Large intestine (tissue), 12 donors: ENCODE data around the gene ZNF567. TPM values are rescaled to one million over a fixed set of nuclear protein-coding genes. Genes with fewer than 3 reads are reported as not detected.

Source experiments
- DNase-seq, 2 donors: peaks; one replicate each; pipeline versions ENCODE4 v3.0.0 to v3.0.0-alpha.2; 2013
- H3K27ac ChIP-seq: one replicate; pipeline ENCODE4 v1.5.1; 2013; ENCODE audit warnings: low read length
- H3K27me3 ChIP-seq: 2 replicates; pipeline ENCODE4 v1.6.1; 2013; ENCODE audit warnings: low read length; ENCODE audit not compliant: control insufficient read depth, insufficient read depth
- H3K36me3 ChIP-seq: 2 replicates; pipeline ENCODE4 v1.6.1; 2013; ENCODE audit warnings: low read length; ENCODE audit not compliant: control insufficient read depth, insufficient read depth
- H3K4me1 ChIP-seq: one replicate; pipeline ENCODE4 v1.6.1; 2013; ENCODE audit warnings: low read length; ENCODE audit not compliant: control insufficient read depth, insufficient read depth
- H3K4me3 ChIP-seq: one replicate; pipeline ENCODE4 v1.5.1; 2013; ENCODE audit warnings: low read length
- H3K9me3 ChIP-seq: one replicate; pipeline ENCODE4 v1.6.1; 2013; ENCODE audit warnings: mild to moderate bottlenecking, low read depth, low read length, moderate library complexity; ENCODE audit not compliant: control insufficient read depth
- WGBS: methylation state at CpG from one replicate; pipeline ENCODE4 v1.1.5; 2013; ENCODE audit warnings: low lambda C conversion rate; ENCODE audit not compliant: insufficient coverage; 5-methylcytosine and 5-hydroxymethylcytosine counted together
- long read RNA-seq, 11 donors: transcript quantifications; one replicate each; lab custom pipeline, GENCODE V29; 2026
- polyA plus RNA-seq: library from polyadenylated mRNA; unstranded; fragments of 120-200 nt; gene quantifications from one replicate; pipeline ENCODE4 v1.2.1, GENCODE V29; 2013

ZNF567 gene
- 8.6 TPM for polyA plus RNA-seq
- long read RNA-seq, donor 1: 0 reads
- long read RNA-seq, donor 2, partial matches to known transcripts: 0 of 1 reads
- long read RNA-seq, donor 2, other reads (novel, unspliced or antisense): 0 of 1 reads
- long read RNA-seq, donor 3: 0 reads
- long read RNA-seq, donor 4: 0 reads
- long read RNA-seq, donor 5, partial matches to known transcripts: 9 of 9 reads
- long read RNA-seq, donor 5, other reads (novel, unspliced or antisense): 0 of 9 reads
- long read RNA-seq, donor 6: 0 reads
- long read RNA-seq, donor 7: 0 reads
- long read RNA-seq, donor 8, partial matches to known transcripts: 0 of 1 reads
- long read RNA-seq, donor 8, other reads (novel, unspliced or antisense): 0 of 1 reads
- long read RNA-seq, donor 9: 0 reads
- long read RNA-seq, donor 10: 0 reads
- long read RNA-seq, donor 11: 0 reads

DNA sequence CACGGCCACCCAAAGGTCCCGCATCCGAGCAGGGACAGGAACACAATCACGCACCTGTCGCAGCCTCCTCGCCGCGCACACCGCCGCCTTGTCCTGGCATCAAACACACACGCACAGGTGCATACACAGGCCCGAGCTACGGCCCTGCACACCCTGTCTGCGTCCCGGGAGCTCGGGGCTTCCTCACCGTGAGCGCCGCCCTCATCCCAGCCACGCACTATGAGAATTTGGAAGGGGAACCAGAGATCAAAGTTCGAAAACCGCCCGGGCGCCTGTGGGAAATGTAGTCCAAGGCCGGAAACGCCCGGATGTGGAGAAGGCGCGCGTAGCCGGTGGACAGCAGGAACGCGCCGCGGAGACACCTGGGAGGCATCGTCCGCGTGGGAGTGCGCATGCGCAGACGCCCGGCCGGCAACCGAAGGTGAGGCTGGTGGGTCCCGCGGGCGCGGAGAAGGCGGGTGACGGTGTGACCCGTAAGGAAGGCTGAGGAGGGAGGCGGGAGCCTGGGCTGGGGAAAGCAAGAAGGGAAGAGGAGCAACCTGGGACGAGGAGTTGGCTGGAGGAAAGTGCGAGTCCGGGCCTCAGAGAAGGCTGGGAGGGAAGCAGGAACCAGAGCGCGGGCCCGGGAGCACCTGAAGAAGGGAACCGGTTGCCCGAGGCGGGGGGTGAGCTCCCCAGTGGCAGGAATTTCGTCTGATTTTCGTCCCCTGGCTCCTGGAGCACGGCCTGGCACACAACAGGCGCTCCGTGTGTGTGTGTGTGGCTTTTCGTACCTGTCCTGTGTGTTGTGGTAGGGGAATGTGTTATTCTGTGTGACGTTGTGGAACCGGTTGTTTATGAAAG lies at the start of gene ZNF567:
Gene ZNF567 (plus strand): TSS at position 399 of the 843 bp plus-strand sequence. CDS start 7,256 bp downstream, outside the sequence.
- peak within 1 kb of the TSS; percentile 84 for H3K27ac ChIP-seq
- WGBS: no CpG with 5 or more reads among the region's 69 CpGs
- DNase-seq: peak; percentile 97 to 98
- peak within 1 kb of the TSS; percentile 88 for H3K4me3 ChIP-seq
- H3K36me3 ChIP-seq: peaks cover 29% of the 10 kb centered on the region
- no peaks in the 10 kb centered on the region for H3K27me3 ChIP-seq
- H3K4me1 ChIP-seq: no peaks in the 10 kb centered on the region
- H3K9me3 ChIP-seq: peaks cover 12% of the 10 kb centered on the region

DNA sequence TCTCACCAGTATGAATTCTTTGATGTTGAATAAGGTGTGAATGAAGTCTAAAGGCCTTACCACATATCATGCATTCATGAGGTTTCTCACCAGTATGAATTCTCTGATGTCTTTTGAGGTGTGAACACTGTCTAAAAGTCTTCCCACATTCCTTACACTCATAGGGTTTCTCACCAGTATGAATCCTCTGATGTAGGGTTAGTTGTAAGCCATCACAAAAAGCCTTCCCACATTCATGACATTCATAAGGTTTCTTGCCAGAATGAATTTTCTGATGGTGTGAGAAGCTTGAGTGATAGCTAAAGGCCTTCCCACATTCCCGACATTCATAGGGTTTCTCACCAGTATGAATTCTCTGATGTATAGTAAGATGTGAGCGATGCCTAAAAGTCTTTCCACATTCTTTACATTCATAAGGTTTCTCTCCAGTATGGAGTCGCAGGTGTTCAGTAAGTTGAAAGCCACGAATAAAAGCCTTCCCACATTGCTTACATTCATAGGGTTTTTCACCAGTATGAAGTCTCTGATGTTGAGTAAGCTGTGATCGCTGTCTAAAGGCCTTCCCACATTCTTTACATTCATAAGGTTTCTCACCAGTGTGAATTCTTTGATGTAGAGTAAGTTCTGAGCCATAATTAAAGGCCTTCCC lies 48.4 kb upstream of the ZNF567 start:
- Histone ChIP-seq H3K4me1 (no peaks in the 10 kb centered on the region), H3K4me3 (no peak overlapping the region), H3K27ac (no peak overlapping the region), H3K27me3 (no peaks in the 10 kb centered on the region), H3K9me3 (peaks cover 37% of the 10 kb centered on the region), H3K36me3 (peaks cover 12% of the 10 kb centered on the region)
- no peak for DNase-seq
- WGBS: 100% methylated on average over 1 of the region's 5 CpGs

DNA sequence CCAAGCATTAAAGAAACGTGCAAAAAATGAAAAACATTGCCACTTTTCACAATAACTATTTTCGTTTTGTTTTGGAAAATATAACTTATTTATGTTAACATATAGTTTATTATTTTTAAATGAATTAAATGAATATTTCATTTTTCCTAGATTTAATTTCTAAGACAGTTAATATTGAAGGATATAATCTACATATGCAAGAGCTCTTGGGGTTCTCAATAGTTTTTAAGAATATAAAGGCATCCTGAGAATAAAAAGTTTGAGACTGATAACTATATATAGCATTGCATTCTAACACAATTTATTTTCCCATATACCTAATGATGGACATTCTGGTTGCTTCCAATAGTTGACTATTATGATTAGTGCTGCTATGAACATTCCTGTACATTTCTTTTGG lies 40.7 kb upstream of the ZNF567 start:
- H3K27ac ChIP-seq: no peak overlapping the region
- no peak overlapping the region for H3K4me3 ChIP-seq
- peaks cover 18% of the 10 kb centered on the region for H3K36me3 ChIP-seq
- no peaks in the 10 kb centered on the region for H3K27me3 ChIP-seq
- no peak for DNase-seq
- no peaks in the 10 kb centered on the region for H3K4me1 ChIP-seq
- peaks cover 37% of the 10 kb centered on the region for H3K9me3 ChIP-seq
- WGBS: 100% methylated on average over 2 of the region's 2 CpGs

DNA sequence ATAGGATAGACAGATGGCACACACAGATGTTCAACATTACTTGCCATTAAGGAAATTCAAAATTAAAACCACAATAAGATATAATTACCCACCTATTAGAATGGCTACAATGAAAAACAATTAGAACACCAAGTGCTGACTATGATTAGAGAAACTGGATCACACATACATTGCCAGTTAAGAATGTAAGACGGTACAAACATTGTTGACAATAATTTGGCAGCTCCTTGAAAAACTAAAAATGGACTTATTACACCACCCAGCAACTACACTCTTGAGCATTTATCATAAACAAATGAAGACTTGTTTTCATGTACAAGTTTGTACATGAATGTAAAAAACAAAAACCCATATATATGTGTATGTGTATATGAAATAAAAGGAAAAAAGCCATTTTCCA lies 34.5 kb upstream of the ZNF567 start:
- peaks cover 46% of the 10 kb centered on the region for H3K9me3 ChIP-seq
- H3K4me1 ChIP-seq: no peaks in the 10 kb centered on the region
- WGBS: 100% methylated on average over 1 of the region's 1 CpG
- no peak for DNase-seq
- H3K36me3 ChIP-seq: peaks cover 45% of the 10 kb centered on the region
- no peaks in the 10 kb centered on the region for H3K27me3 ChIP-seq
- no peak overlapping the region for H3K27ac ChIP-seq
- H3K4me3 ChIP-seq: no peak overlapping the region

DNA sequence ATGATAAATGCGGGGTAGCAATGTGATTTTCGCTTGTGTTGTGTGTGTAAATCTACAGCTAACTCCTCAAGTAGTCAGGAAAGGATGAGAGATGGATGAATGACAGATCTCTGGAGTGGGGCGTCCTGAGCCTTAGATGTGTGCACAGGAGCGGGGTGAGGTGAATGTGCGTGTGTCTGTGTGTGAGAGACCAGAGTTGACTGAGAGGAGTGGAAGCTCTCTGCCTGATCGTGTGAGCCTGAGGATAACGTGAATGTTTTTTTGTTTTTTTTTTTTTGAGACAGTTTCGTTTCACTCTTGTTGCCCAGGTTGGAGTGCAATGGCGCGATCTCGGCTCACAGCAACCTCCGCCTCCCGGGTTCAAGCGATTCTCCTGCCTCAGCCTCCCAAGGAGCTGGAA lies 21.6 kb upstream of the ZNF567 start:
- Histone ChIP-seq H3K27ac (no peak overlapping the region), H3K4me3 (peak overlapping the region; percentile 84), H3K9me3 (peaks cover 19% of the 10 kb centered on the region), H3K4me1 (no peaks in the 10 kb centered on the region), H3K36me3 (peaks cover 18% of the 10 kb centered on the region), H3K27me3 (no peaks in the 10 kb centered on the region)
- no CpG with 5 or more reads among the region's 14 CpGs for WGBS
- no peak for DNase-seq

GRCh38 chr19:36668646-36669045 lies 18.8 kb upstream of the ZNF567 start:
- DNase-seq: no peak
- Histone ChIP-seq H3K9me3 (peaks cover 16% of the 10 kb centered on the region), H3K36me3 (peaks cover 15% of the 10 kb centered on the region), H3K27ac (no peak overlapping the region), H3K4me3 (no peak overlapping the region), H3K27me3 (no peaks in the 10 kb centered on the region), H3K4me1 (no peaks in the 10 kb centered on the region)
- WGBS: no CpG with 5 or more reads among the region's 2 CpGs

DNA sequence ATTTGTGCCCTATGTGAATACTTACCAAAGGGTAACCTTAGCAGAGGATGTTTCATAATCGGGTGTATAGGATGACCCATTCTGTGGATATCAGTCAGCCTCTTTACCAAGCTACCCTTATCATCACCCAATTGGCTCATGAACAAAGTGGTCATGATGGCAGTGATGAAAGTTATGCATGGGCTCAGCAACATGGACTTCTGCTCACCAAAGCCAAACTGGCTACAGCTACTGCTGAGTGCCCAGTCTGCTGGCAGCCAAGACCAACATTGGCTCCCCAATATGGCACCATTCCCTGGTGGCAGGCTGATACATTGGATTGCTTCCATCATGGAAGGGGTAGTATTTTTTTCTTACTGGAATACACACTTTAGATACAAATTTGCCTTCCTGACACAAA lies 15.0 kb upstream of the ZNF567 start:
- H3K4me3 ChIP-seq: no peak overlapping the region
- no peaks in the 10 kb centered on the region for H3K27me3 ChIP-seq
- no peak for DNase-seq
- no peaks in the 10 kb centered on the region for H3K4me1 ChIP-seq
- H3K36me3 ChIP-seq: peaks cover 6% of the 10 kb centered on the region
- WGBS: no CpG with 5 or more reads among the region's 1 CpG
- no peak overlapping the region for H3K27ac ChIP-seq
- peaks cover 12% of the 10 kb centered on the region for H3K9me3 ChIP-seq

DNA sequence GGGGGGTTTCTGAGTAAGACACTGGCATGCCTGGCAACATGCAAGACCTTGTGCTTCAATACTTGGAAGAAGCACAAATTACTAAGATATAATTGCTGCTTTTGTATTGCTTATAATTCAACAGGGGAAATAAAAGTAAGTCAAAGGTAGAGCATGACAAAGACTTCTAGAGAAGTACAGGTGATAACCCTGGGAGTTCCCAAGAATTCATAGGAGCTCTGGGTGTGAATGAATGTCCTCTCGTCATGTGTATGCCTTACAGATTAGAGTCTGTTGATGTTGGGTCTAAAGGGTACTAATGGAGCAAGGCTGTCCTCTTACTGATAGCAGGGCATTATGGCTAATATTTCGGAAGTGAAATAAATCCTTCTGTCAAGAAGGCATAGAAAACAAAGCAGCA lies 13.2 kb upstream of the ZNF567 start:
- Histone ChIP-seq H3K9me3 (peaks cover 9% of the 10 kb centered on the region), H3K4me3 (no peak overlapping the region), H3K27me3 (no peaks in the 10 kb centered on the region), H3K4me1 (no peaks in the 10 kb centered on the region), H3K36me3 (peaks cover 8% of the 10 kb centered on the region), H3K27ac (no peak overlapping the region)
- DNase-seq: no peak
- WGBS: no CpG with 5 or more reads among the region's 2 CpGs

GRCh38 chr19:36679455-36679854 lies 8.0 kb upstream of the ZNF567 start:
- peaks cover 6% of the 10 kb centered on the region for H3K36me3 ChIP-seq
- no peaks in the 10 kb centered on the region for H3K4me1 ChIP-seq
- no peak overlapping the region for H3K4me3 ChIP-seq
- DNase-seq: no peak
- H3K27me3 ChIP-seq: no peaks in the 10 kb centered on the region
- H3K27ac ChIP-seq: no peak overlapping the region
- H3K9me3 ChIP-seq: peaks cover 12% of the 10 kb centered on the region

- no peaks in the 10 kb centered on the region for H3K4me1 ChIP-seq
- H3K36me3 ChIP-seq: peaks cover 17% of the 10 kb centered on the region
- no peak overlapping the region for H3K27ac ChIP-seq
- no CpG with 5 or more reads among the region's 2 CpGs for WGBS
- H3K4me3 ChIP-seq: no peak overlapping the region
- no peak for DNase-seq
- H3K9me3 ChIP-seq: peaks cover 12% of the 10 kb centered on the region
- no peaks in the 10 kb centered on the region for H3K27me3 ChIP-seq
Measured at GRCh38 chr19:36685835-36686234, 1.6 kb upstream of the ZNF567 start.
